Loucy (cell line): Measurements from ENCODE around the gene BMERB1.

ENCODE experiments used
- EZH2phosphoT487 ChIP-seq: fragments of 200-600 bp; IDR thresholded peaks from 2 replicates; pipeline ENCODE4 v1.6.1; 2018; ENCODE audit warnings: antibody characterized with exemption, mild to moderate bottlenecking, moderate library complexity, borderline replicate concordance
- TF ChIP-seq, protein P1 (sequence below): fragments of 200-600 bp; sonication (generic); conservative IDR thresholded peaks from 2 replicates; pipeline ENCODE4 v1.5.1; 2014; ENCODE audit warnings: mild to moderate bottlenecking, antibody characterized with exemption, low read length

GRCh38 chr16:15609286-15609649 lies 174.9 kb downstream of the BMERB1 start:
- TF ChIP-seq, protein P1, sequence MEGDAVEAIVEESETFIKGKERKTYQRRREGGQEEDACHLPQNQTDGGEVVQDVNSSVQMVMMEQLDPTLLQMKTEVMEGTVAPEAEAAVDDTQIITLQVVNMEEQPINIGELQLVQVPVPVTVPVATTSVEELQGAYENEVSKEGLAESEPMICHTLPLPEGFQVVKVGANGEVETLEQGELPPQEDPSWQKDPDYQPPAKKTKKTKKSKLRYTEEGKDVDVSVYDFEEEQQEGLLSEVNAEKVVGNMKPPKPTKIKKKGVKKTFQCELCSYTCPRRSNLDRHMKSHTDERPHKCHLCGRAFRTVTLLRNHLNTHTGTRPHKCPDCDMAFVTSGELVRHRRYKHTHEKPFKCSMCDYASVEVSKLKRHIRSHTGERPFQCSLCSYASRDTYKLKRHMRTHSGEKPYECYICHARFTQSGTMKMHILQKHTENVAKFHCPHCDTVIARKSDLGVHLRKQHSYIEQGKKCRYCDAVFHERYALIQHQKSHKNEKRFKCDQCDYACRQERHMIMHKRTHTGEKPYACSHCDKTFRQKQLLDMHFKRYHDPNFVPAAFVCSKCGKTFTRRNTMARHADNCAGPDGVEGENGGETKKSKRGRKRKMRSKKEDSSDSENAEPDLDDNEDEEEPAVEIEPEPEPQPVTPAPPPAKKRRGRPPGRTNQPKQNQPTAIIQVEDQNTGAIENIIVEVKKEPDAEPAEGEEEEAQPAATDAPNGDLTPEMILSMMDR = no peak
- TF ChIP-seq EZH2phosphoT487 = no peak
